Measurements from ENCODE around the gene TNFSF9.
"Not testable (repeated sequence)": the region's sequence is repeated elsewhere in the genome, so short reads cannot be mapped to it uniquely, and the experiment has no call there.

The TNFSF9 gene

GRCh38 chr19:6498294-6499036, 32.4 kb upstream of the TNFSF9 start:
- DNase-seq (ENCODE audit: low read depth, low spot score): no peak
- ChIA-PET CTCF (interaction anchor here (1.1 kb wide), 1 partner anchor 18 kb away, joined by 3 read pairs; no protein-coding TSS in a partner anchor), POLR2A (no interaction called here)
- H3K4me3 ChIP-seq (ENCODE audit: low read depth, low read length): no peak overlapping the region
- TF ChIP-seq CTCF (IDR thresholded peaks at IDR 0.05; ENCODE audit: insufficient read depth, low read length, missing control alignments): no peak

GRCh38 chr19:6499052-6499790, 31.6 kb upstream of the TNFSF9 start:
- DNase-seq (ENCODE audit: low read depth, low spot score): no peak
- no peak overlapping the region for H3K4me3 ChIP-seq (ENCODE audit: low read depth, low read length)
- CTCF ChIA-PET: interaction anchor here (0.5 kb wide), 1 partner anchor 20 kb away, joined by 3 read pairs; no protein-coding TSS in a partner anchor
- TF ChIP-seq CTCF (IDR thresholded peaks at IDR 0.05; ENCODE audit: insufficient read depth, low read length, missing control alignments): no peak
- POLR2A ChIA-PET: interaction anchor here (1.0 kb wide), 1 partner anchor 17 kb away, joined by 3 read pairs; no protein-coding TSS in a partner anchor

- no peak for DNase-seq (ENCODE audit: low read depth, low spot score)
- no peak for TF ChIP-seq CTCF (IDR thresholded peaks at IDR 0.05; ENCODE audit: insufficient read depth, low read length, missing control alignments)
- POLR2A ChIA-PET: no interaction called here
- CTCF ChIA-PET: interaction anchor here (1.0 kb wide), 1 partner anchor 10 kb away, joined by 3 read pairs; no protein-coding TSS in a partner anchor
- H3K4me3 ChIP-seq (ENCODE audit: low read depth, low read length): no peak overlapping the region
Measured at GRCh38 chr19:6500837-6501739, 29.7 kb upstream of the TNFSF9 start.

GRCh38 chr19:6501740-6502648, 28.8 kb upstream of the TNFSF9 start, which contains the start of gene TUBB4A:
Gene TUBB4A, minus strand, starts transcription at chr19:6502309. Its CDS starts 97 bp downstream, at chr19:6502212.
- DNase-seq (ENCODE audit: low read depth, low spot score): no peak
- no peak within 1 kb of the TSS for H3K4me3 ChIP-seq (ENCODE audit: low read depth, low read length)
- ChIA-PET CTCF (no interaction called here), POLR2A (no interaction called here)
- TF ChIP-seq CTCF (IDR thresholded peaks at IDR 0.05; ENCODE audit: insufficient read depth, low read length, missing control alignments): no peak

- ChIA-PET CTCF (no interaction called here), POLR2A (interaction anchor here (0.6 kb wide), 1 partner anchor 28 kb away, joined by 3 read pairs; no protein-coding TSS in a partner anchor)
- H3K4me3 ChIP-seq (ENCODE audit: low read depth, low read length): no peak overlapping the region
- no peak for TF ChIP-seq CTCF (IDR thresholded peaks at IDR 0.05; ENCODE audit: insufficient read depth, low read length, missing control alignments)
- DNase-seq (ENCODE audit: low read depth, low spot score): no peak
Measured at GRCh38 chr19:6503407-6504201, 27.2 kb upstream of the TNFSF9 start.

GRCh38 chr19:6508028-6508771, 22.6 kb upstream of the TNFSF9 start:
- CTCF ChIA-PET: interaction anchor here (1.2 to 3.4 kb wide), 2 partner anchors 9 to 123 kb away, joined by 3 to 21 read pairs; no protein-coding TSS in a partner anchor
- POLR2A ChIA-PET; DNase-seq (ENCODE audit: low read depth, low spot score); H3K4me3 ChIP-seq (ENCODE audit: low read depth, low read length): not testable (repeated sequence)
